ENCODE measurements around the gene GABBR2.

GABBR2 gene

GRCh38 chr9:98708933-98709911 lies at the start of gene GABBR2:
Gene GABBR2 (minus strand): TSS chr9:98708935. CDS start chr9:98708737, 198 bp downstream.
- DNase-seq (ENCODE audit: low read depth), result no peak

- DNase-seq (ENCODE audit: low read depth), result no peak
These were observed 46.4 kb upstream of the GABBR2 start for GRCh38 chr9:98755006-98755618.

GRCh38 chr9:98751210-98751609 lies 42.5 kb upstream of the GABBR2 start:
- DNase-seq (ENCODE audit: low read depth), result no peak

- DNase-seq (ENCODE audit: low read depth), result no peak
These were observed 41.8 kb upstream of the GABBR2 start for GRCh38 chr9:98750364-98751060.

- no peak for DNase-seq (ENCODE audit: low read depth)
These were observed 38.7 kb upstream of the GABBR2 start for GRCh38 chr9:98747476-98747875.

- DNase-seq (ENCODE audit: low read depth), result no peak
These were observed 36.7 kb upstream of the GABBR2 start for GRCh38 chr9:98745470-98745869.

GRCh38 chr9:98743818-98744611 lies 35.3 kb upstream of the GABBR2 start:
- no peak for DNase-seq (ENCODE audit: low read depth)

- DNase-seq (ENCODE audit: low read depth), result no peak
These were observed 34.6 kb upstream of the GABBR2 start for GRCh38 chr9:98743329-98743728.

GRCh38 chr9:98742325-98743280 lies 33.9 kb upstream of the GABBR2 start:
- no peak for DNase-seq (ENCODE audit: low read depth)

GRCh38 chr9:98740226-98740881 lies 31.6 kb upstream of the GABBR2 start:
- no peak for DNase-seq (ENCODE audit: low read depth)

GRCh38 chr9:98738741-98739140 lies 30.0 kb upstream of the GABBR2 start:
- DNase-seq (ENCODE audit: low read depth), result no peak

- DNase-seq (ENCODE audit: low read depth), result no peak
These were observed 27.5 kb upstream of the GABBR2 start for GRCh38 chr9:98736226-98736625.

- no peak for DNase-seq (ENCODE audit: low read depth)
These were observed 24.1 kb upstream of the GABBR2 start for GRCh38 chr9:98732801-98733200.

- no peak for DNase-seq (ENCODE audit: low read depth)
These were observed 23.4 kb upstream of the GABBR2 start for GRCh38 chr9:98732091-98732490.

- DNase-seq (ENCODE audit: low read depth), result no peak
These were observed 22.1 kb upstream of the GABBR2 start for GRCh38 chr9:98730871-98731270.

GRCh38 chr9:98728500-98728899 lies 19.8 kb upstream of the GABBR2 start:
- DNase-seq (ENCODE audit: low read depth), result no peak

- DNase-seq (ENCODE audit: low read depth), result no peak
These were observed 18.7 kb upstream of the GABBR2 start for GRCh38 chr9:98727428-98727827.

- no peak for DNase-seq (ENCODE audit: low read depth)
These were observed 18.0 kb upstream of the GABBR2 start for GRCh38 chr9:98726735-98727134.

- no peak for DNase-seq (ENCODE audit: low read depth)
These were observed 16.2 kb upstream of the GABBR2 start for GRCh38 chr9:98724810-98725530.

Measured in stimulated activated CD8-positive, alpha-beta memory T cell treated with anti-CD3 and anti-CD28 coated beads, Interleukin-12 subunit alpha, Interleukin-12 subunit beta, amount 100 ng/mL, for 1 hour (primary cell).